IMR-90 (cell line): ENCODE data around the gene CDKAL1. TPM values are rescaled to one million over a fixed set of nuclear protein-coding genes. Genes with fewer than 3 reads are reported as not detected.

Experiments used
- ATAC-seq: fragments of 200-7000 bp; cut with Tn5 transposase; 2 replicates; pipeline ENCODE4 v1.9.1; 2020; ENCODE audit warnings: low read depth, mild to moderate bottlenecking, moderate library complexity
- BruUV-seq: library from RNA; stranded (reverse); fragments of 400-500 nt; replicated peaks from 2 replicates; lab custom pipeline; 2021; lab: Mats Ljungman, UMichigan
- CTCF ChIA-PET: fragments of 300-600 bp; formaldehyde crosslinking; extraction: SDS; loops from one replicate; lab custom pipeline; 2021; ENCODE audit warnings: antibody characterized with exemption; lab: Yijun Ruan, JAX
- POLR2A ChIA-PET: fragments of 300-600 bp; sonication (Branson Sonifier 250); formaldehyde crosslinking; loops from one replicate; lab custom pipeline; 2022; ENCODE audit warnings: antibody characterized with exemption; ENCODE audit not compliant: unreplicated experiment; lab: Charles Lee
- DNase-seq: peaks from one replicate; pipeline ENCODE4 v3.0.0; 2013
- H2AFZ ChIP-seq: replicated peaks from 2 replicates; pipeline ENCODE3; 2013; ENCODE audit warnings: low read length, mild to moderate bottlenecking; ENCODE audit not compliant: poor library complexity
- H2AK5ac ChIP-seq: 2 replicates; pipeline ENCODE4 v1.6.1; 2013; ENCODE audit warnings: low read depth, low read length, inconsistent platforms
- H2AK9ac ChIP-seq: replicated peaks from 2 replicates; pipeline ENCODE3; 2013; ENCODE audit warnings: mild to moderate bottlenecking, low read depth, low read length, moderate library complexity; ENCODE audit not compliant: poor library complexity
- H2BK120ac ChIP-seq: 2 replicates; pipeline ENCODE4 v1.6.1; 2013; ENCODE audit warnings: low read depth, low read length, inconsistent platforms
- H2BK15ac ChIP-seq: 3 replicates; pipeline ENCODE4 v1.6.1; 2013; ENCODE audit warnings: low read depth, low read length, inconsistent platforms
- H2BK20ac ChIP-seq: 2 replicates; pipeline ENCODE4 v1.6.1; 2013; ENCODE audit warnings: low read depth, mild to moderate bottlenecking, inconsistent platforms, low read length, moderate library complexity
- H2BK5ac ChIP-seq: 2 replicates; pipeline ENCODE4 v1.6.1; 2013; ENCODE audit warnings: mild to moderate bottlenecking, low read depth, low read length, inconsistent platforms; ENCODE audit not compliant: poor library complexity, severe bottlenecking
- H3K14ac ChIP-seq: replicated peaks from 2 replicates; pipeline ENCODE4 v1.6.1; 2013; ENCODE audit warnings: low read depth, low read length, inconsistent platforms
- H3K18ac ChIP-seq: 2 replicates; pipeline ENCODE4 v1.6.1; 2013; ENCODE audit warnings: low read depth, low read length, control low read depth
- H3K23ac ChIP-seq: 2 replicates; pipeline ENCODE4 v1.6.1; 2013; ENCODE audit warnings: low read depth, low read length, inconsistent platforms
- H3K27ac ChIP-seq: 2 replicates; pipeline ENCODE4 v1.5.1; 2013; ENCODE audit warnings: mild to moderate bottlenecking, control low read depth, low read length; ENCODE audit not compliant: insufficient read depth
- H3K27me3 ChIP-seq: 2 replicates; pipeline ENCODE4 v1.6.1; 2013; ENCODE audit warnings: low read length; ENCODE audit not compliant: control insufficient read depth, insufficient read depth
- H3K36me3 ChIP-seq: 2 replicates; pipeline ENCODE4 v1.6.1; 2013; ENCODE audit warnings: low read length, mixed read lengths; ENCODE audit not compliant: control insufficient read depth, insufficient read depth
- H3K4ac ChIP-seq: 2 replicates; pipeline ENCODE4 v1.6.1; 2013; ENCODE audit warnings: low read depth, low read length, inconsistent platforms
- H3K4me1 ChIP-seq: 2 replicates; pipeline ENCODE4 v1.6.1; 2013; ENCODE audit warnings: low read length, mixed read lengths; ENCODE audit not compliant: control insufficient read depth, insufficient read depth
- H3K4me2 ChIP-seq: 2 replicates; pipeline ENCODE4 v1.6.1; 2013; ENCODE audit warnings: low read depth, mild to moderate bottlenecking, control low read depth, low read length, moderate library complexity
- H3K4me3 ChIP-seq: 2 replicates; pipeline ENCODE4 v1.5.1; 2013; ENCODE audit warnings: low read depth, mild to moderate bottlenecking, control low read depth, low read length, moderate library complexity; ENCODE audit not compliant: insufficient read depth
- H3K56ac ChIP-seq: 2 replicates; pipeline ENCODE4 v1.6.1; 2013; ENCODE audit warnings: low read length, inconsistent platforms; ENCODE audit not compliant: insufficient read depth; ENCODE audit errors: extremely low read depth
- H3K79me1 ChIP-seq, 2 experiments: 2 replicates each; pipeline ENCODE4 v1.6.1; 2013; ENCODE audit warnings: low read length in 2 of 2, inconsistent platforms in 1 of 2, low read depth in 1 of 2
- H3K9ac ChIP-seq: 2 replicates; pipeline ENCODE4 v1.6.1; 2013; ENCODE audit warnings: low read depth, low read length, control low read depth
- H3K9me1 ChIP-seq: 2 replicates; pipeline ENCODE4 v1.6.1; 2013; ENCODE audit warnings: low read length, inconsistent platforms; ENCODE audit not compliant: insufficient read depth
- H3K9me3 ChIP-seq: 2 replicates; pipeline ENCODE4 v1.6.1; 2013; ENCODE audit warnings: low read length; ENCODE audit not compliant: control insufficient read depth, insufficient read depth
- H4K20me1 ChIP-seq: 2 replicates; pipeline ENCODE4 v1.6.1; 2013; ENCODE audit warnings: low read length, inconsistent platforms; ENCODE audit not compliant: insufficient read depth
- H4K5ac ChIP-seq: 2 replicates; pipeline ENCODE4 v1.6.1; 2013; ENCODE audit warnings: mild to moderate bottlenecking, low read depth, low read length, control low read depth
- H4K8ac ChIP-seq, 2 experiments: 2 replicates each; pipeline ENCODE4 v1.6.1; 2013; ENCODE audit warnings: low read depth in 2 of 2, low read length in 2 of 2, control low read depth in 1 of 2, inconsistent platforms in 1 of 2
- H4K91ac ChIP-seq: 2 replicates; pipeline ENCODE4 v1.6.1; 2013; ENCODE audit warnings: low read depth, low read length, inconsistent platforms; ENCODE audit not compliant: insufficient read depth
- BHLHE40 ChIP-seq: fragments of 150-350 bp; IDR thresholded peaks from 2 replicates; pipeline ENCODE4 v1.6.1; 2016; ENCODE audit warnings: mild to moderate bottlenecking, low read depth, low read length
- CHD1 ChIP-seq: IDR thresholded peaks from 2 replicates; pipeline ENCODE4 v1.6.1; 2012; ENCODE audit warnings: low read depth, low read length, improper control_type of control experiment
- MAFK ChIP-seq: IDR thresholded peaks from 2 replicates; pipeline ENCODE4 v1.6.1; 2012; ENCODE audit warnings: low read depth, low read length, improper control_type of control experiment
- MXI1 ChIP-seq: IDR thresholded peaks from 2 replicates; pipeline ENCODE4 v1.6.1; 2012; ENCODE audit warnings: low read depth, mild to moderate bottlenecking, low read length, moderate library complexity, borderline replicate concordance
- NFE2L2 ChIP-seq: fragments of 150-350 bp; IDR thresholded peaks from 2 replicates; pipeline ENCODE4 v1.6.1; 2016; ENCODE audit warnings: low read depth, mild to moderate bottlenecking, low read length
- POLR2A ChIP-seq: IDR thresholded peaks from 2 replicates; pipeline ENCODE4 v1.6.1; 2012; ENCODE audit warnings: mild to moderate bottlenecking, low read depth, low read length
- RCOR1 ChIP-seq: IDR thresholded peaks from 2 replicates; pipeline ENCODE4 v1.6.1; 2012; ENCODE audit warnings: mild to moderate bottlenecking, low read length, improper control_type of control experiment; ENCODE audit not compliant: insufficient replicate concordance
- RFX5 ChIP-seq: IDR thresholded peaks from 2 replicates; pipeline ENCODE4 v1.8.0; 2012; ENCODE audit warnings: low read depth, mild to moderate bottlenecking, low read length, moderate library complexity
- WGBS, 2 experiments: methylation state at CpG; one replicate each; pipeline versions ENCODE4 v1.1.5 to v1.1.7; 2013; ENCODE audit warnings: missing lambda C conversion rate in 2 of 2; ENCODE audit not compliant: insufficient read length in 1 of 2; ENCODE audit errors: extremely low coverage in 2 of 2; 5-methylcytosine and 5-hydroxymethylcytosine counted together
- dilution Hi-C: fragments of 300-500 bp; cut with HindIII; formaldehyde crosslinking; loops from one replicate; pipeline ENCODE4 v1.14.3; 2018; ENCODE audit warnings: low sequenced_read_pairs; ENCODE audit not compliant: unreplicated experiment
- in situ Hi-C: fragments of 300-500 bp; cut with MboI; formaldehyde crosslinking; loops from 3 replicates; pipeline ENCODE4 v1.14.3; 2019; ENCODE audit warnings: low sequenced_read_pairs, inconsistent platforms, mixed read lengths
- intact Hi-C: fragments of 100-400 bp; cut with micrococcal nuclease; formaldehyde crosslinking; loops from 2 replicates; pipeline ENCODE4 v1.10.0; 2022
- polyA plus RNA-seq, 3 experiments: library from polyadenylated mRNA; depleted of rRNA; stranded (reverse); fragments of >200 nt; gene quantifications; 2 replicates each; pipeline ENCODE4 v1.2.3, GENCODE V29; 2012; ENCODE audit warnings: low replicate concordance in 1 of 3
- total RNA-seq: library from RNA; depleted of rRNA; stranded (reverse); fragments of >200 nt; gene quantifications from 2 replicates; pipeline ENCODE4 v1.2.3, GENCODE V29; 2012
- TF ChIP-seq, protein P1 (sequence below): conservative IDR thresholded peaks from 2 replicates; pipeline ENCODE4 v1.5.1; 2012; ENCODE audit warnings: mild to moderate bottlenecking, low read depth, low read length, improper control_type of control experiment
- TF ChIP-seq, protein P2 (sequence below): fragments of 150-350 bp; IDR thresholded peaks from 2 replicates; pipeline ENCODE4 v1.6.1; 2016; ENCODE audit warnings: low read depth, mild to moderate bottlenecking, low read length, moderate library complexity, borderline replicate concordance

The CDKAL1 gene
- total and polyA plus RNA-seq, 2 of the 4 experiments (the other 2 are of a cell fraction) = 3.7 to 13.1 TPM

DNA sequence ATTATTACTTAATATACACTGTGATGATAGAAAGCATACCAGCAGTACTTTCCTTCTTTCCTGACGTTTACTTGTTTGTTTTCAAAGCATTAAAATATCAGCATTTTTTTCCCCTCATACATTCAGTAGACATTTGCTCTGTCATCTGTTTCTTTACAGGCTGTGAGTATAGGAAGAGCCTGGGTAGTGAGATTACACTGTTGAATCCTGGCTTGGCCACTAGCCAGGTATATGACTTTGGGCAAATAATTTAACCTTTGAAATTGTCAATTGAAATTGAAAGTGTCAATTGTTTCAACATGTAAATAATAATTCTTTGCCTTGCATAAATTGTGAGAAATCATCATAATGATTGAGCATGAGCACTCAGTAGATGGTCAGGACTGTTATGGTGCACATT is 336.2 kb downstream of the CDKAL1 start:
- BruUV-seq = no TSS peak
- H2AK9ac ChIP-seq = no peak overlapping the region
- no peak overlapping the region for H3K4me3 ChIP-seq
- no peaks in the 10 kb centered on the region for H4K20me1 ChIP-seq
- no peak overlapping the region for H3K56ac ChIP-seq
- TF ChIP-seq RCOR1 (no peak), NFE2L2 (no peak), CHD1 (no peak), BHLHE40 (no peak), RFX5 (no peak), POLR2A (no peak), MXI1 (no peak), MAFK (no peak)
- TF ChIP-seq, protein P1, sequence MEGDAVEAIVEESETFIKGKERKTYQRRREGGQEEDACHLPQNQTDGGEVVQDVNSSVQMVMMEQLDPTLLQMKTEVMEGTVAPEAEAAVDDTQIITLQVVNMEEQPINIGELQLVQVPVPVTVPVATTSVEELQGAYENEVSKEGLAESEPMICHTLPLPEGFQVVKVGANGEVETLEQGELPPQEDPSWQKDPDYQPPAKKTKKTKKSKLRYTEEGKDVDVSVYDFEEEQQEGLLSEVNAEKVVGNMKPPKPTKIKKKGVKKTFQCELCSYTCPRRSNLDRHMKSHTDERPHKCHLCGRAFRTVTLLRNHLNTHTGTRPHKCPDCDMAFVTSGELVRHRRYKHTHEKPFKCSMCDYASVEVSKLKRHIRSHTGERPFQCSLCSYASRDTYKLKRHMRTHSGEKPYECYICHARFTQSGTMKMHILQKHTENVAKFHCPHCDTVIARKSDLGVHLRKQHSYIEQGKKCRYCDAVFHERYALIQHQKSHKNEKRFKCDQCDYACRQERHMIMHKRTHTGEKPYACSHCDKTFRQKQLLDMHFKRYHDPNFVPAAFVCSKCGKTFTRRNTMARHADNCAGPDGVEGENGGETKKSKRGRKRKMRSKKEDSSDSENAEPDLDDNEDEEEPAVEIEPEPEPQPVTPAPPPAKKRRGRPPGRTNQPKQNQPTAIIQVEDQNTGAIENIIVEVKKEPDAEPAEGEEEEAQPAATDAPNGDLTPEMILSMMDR = no peak
- TF ChIP-seq, protein P2, sequence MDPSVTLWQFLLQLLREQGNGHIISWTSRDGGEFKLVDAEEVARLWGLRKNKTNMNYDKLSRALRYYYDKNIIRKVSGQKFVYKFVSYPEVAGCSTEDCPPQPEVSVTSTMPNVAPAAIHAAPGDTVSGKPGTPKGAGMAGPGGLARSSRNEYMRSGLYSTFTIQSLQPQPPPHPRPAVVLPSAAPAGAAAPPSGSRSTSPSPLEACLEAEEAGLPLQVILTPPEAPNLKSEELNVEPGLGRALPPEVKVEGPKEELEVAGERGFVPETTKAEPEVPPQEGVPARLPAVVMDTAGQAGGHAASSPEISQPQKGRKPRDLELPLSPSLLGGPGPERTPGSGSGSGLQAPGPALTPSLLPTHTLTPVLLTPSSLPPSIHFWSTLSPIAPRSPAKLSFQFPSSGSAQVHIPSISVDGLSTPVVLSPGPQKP = no peak
- dilution Hi-C loops = no loop called here
- H3K23ac ChIP-seq = no peak overlapping the region
- H3K27me3 ChIP-seq = no peaks in the 10 kb centered on the region
- no peak overlapping the region for H3K27ac ChIP-seq
- H2AFZ ChIP-seq = no peak overlapping the region
- H3K4ac ChIP-seq = no peak overlapping the region
- in situ Hi-C loops = loop anchor here (5.0 kb wide), 1 partner anchor 717 kb away; no protein-coding TSS in a partner anchor
- no peak overlapping the region for H2BK15ac ChIP-seq
- no peak overlapping the region for H3K4me2 ChIP-seq
- H4K5ac ChIP-seq = no peak overlapping the region
- CTCF ChIA-PET = no interaction called here
- H3K36me3 ChIP-seq = no peaks in the 10 kb centered on the region
- H2BK5ac ChIP-seq = no peak overlapping the region
- DNase-seq (no peak), ATAC-seq (no peak)
- no CpG with 5 or more reads among the region's 1 CpG for WGBS, 2 experiments
- H2AK5ac ChIP-seq = no peak overlapping the region
- H3K9me3 ChIP-seq = no peaks in the 10 kb centered on the region
- no peak overlapping the region for H2BK20ac ChIP-seq
- peaks cover 2% of the 10 kb centered on the region; the same call in 1 of the 2 replicates for H3K4me1 ChIP-seq
- H3K9me1 ChIP-seq = 0 out of 2 replicates have a peak, but pooled peaks cover 3% of the 10 kb centered on the region
- intact Hi-C loops = loop anchor here (10.0 kb wide), 2 partner anchors 634 to 894 kb away; no protein-coding TSS in a partner anchor
- H3K9ac ChIP-seq = no peak overlapping the region
- no peak overlapping the region for H4K8ac ChIP-seq
- H3K79me1 ChIP-seq = no peaks in the 10 kb centered on the region; a peak in 1 of 4 replicates
- no peak overlapping the region for H4K91ac ChIP-seq
- no peak overlapping the region for H2BK120ac ChIP-seq
- POLR2A ChIA-PET = no interaction called here
- H3K14ac ChIP-seq = no peak overlapping the region
- no peak overlapping the region for H3K18ac ChIP-seq
